HG02943 (cell line): ENCODE data around the gene CAPNS1.
"Not testable (repeated sequence)": the region's sequence is repeated elsewhere in the genome, so short reads cannot be mapped to it uniquely, and the experiment has no call there.

Experiments used
- ATAC-seq: cut with Tn5 transposase; IDR thresholded peaks from one replicate; pipeline ENCODE4 v1.9.1; 2021; ENCODE audit warnings: mild to moderate bottlenecking, low read depth, moderate library complexity; ENCODE audit not compliant: unreplicated experiment

The CAPNS1 gene

DNA sequence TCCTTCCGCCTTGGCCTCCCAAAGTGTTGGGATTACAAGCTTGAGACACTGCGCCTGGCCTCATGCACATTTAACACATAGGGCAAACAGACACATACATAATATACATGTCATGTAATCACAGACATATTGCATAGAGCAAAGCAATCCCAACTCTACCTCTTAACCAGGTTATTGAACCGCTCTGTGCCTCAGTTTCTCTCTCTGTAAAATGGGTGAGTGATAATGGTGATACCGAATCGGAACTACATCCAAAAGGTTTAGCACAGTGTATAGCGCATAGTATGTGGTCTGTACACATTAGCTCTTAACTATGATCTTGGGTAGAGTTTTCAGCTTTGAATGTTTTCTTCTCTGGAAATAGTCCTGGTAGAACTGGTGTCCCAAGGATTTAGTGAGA lies 4.8 kb downstream of the CAPNS1 start:
- no peak for ATAC-seq

DNA sequence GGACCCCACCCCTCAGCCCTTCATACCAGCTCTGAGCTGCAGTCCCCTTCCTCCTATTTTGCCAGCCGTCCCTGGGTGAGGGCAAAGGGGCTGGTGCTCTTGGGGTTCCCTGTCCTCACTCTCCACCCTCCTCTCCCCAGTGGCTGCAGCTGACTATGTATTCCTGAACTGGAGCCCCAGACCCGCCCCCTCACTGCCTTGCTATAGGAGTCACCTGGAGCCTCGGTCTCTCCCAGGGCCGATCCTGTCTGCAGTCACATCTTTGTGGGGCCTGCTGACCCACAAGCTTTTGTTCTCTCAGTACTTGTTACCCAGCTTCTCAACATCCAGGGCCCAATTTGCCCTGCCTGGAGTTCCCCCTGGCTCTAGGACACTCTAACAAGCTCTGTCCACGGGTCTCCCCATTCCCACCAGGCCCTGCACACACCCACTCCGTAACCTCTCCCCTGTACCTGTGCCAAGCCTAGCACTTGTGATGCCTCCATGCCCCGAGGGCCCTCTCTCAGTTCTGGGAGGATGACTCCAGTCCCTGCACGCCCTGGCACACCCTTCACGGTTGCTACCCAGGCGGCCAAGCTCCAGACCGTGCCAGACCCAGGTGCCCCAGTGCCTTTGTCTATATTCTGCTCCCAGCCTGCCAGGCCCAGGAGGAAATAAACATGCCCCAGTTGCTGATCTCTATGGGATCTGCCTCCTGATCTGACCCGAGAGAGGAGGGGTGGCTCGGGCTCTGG lies 10.0 kb downstream of the CAPNS1 start:
- ATAC-seq: no peak

DNA sequence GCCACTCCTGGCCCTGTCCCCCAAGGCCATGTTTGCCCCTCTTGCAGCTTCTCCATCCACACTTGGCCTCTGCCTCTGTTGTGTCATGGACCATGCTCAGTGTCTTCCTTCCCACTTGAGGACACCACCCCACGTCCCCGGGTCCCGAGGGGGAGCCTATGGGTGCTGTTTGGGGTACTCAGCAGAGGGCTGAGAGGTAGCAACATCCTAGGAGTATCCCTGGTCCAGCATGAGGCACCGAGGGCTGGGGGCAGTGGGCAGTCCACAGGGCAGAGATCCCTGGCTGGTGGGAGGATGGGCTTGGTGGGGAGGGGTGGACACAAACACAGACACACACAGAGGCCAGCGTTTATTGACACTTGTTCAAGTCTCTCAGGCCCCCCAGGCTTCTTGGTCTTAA lies 10.7 kb downstream of the CAPNS1 start:
- ATAC-seq: no peak

DNA sequence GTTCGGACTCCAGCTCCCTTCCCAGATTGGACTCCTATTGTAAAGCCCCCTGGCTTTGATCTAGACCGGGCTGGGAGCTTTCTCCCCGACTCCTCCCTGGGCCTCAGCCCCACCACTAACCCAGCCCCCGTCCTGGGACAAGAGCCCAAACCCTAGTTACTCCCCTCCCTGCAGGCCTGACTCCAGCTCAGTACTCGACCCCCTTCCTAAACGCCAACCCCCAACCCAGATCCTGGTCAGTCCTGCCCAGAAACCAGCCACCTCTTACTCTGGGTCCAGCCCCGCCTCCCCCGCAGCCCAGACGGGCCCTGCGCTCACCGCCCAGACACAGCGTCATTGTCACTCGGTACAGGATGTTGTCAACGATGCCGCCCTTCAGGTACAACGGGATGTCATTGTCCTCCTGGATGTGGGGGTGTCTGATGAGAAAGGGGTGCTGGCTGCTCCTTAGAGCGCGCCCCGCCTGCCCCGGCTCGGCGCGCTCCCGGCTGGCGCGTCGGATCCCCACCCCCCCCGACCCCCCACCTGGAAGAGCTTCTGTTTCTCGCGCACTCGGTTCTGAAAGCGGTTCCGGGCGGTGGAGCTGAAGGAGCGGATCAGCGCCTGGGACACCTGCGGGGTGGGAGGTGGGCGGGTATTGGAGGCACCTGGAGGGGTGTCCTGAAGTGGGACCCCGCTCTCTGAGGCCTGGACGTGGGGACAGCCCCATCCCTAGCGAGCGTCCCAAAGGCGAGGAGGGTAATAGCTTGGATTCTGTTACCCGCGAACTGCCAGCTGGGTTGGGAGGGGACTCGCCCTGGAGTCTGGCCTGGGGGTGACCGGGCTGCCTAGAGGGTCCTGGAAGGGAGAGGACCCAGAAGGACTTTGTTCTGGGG lies 11.5 kb downstream of the CAPNS1 start:
- no peak for ATAC-seq

DNA sequence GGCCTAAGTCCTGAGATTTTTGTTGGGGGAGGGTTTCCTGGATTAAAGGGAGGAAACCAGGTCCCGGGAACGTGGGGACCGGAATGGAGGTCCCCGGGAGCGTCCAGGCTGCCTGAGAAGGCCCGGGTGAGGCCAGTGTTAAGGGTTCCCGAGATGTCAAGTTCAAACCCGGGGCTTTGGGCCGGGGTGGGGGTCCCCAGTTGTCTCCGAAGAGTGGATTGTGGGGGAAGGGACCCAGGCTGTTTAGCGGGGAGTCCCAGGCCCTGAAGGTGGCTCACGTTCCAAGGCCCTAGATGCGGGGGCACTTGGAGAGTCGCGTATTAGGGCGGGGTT lies 12.1 kb downstream of the CAPNS1 start:
- ATAC-seq: no peak

DNA sequence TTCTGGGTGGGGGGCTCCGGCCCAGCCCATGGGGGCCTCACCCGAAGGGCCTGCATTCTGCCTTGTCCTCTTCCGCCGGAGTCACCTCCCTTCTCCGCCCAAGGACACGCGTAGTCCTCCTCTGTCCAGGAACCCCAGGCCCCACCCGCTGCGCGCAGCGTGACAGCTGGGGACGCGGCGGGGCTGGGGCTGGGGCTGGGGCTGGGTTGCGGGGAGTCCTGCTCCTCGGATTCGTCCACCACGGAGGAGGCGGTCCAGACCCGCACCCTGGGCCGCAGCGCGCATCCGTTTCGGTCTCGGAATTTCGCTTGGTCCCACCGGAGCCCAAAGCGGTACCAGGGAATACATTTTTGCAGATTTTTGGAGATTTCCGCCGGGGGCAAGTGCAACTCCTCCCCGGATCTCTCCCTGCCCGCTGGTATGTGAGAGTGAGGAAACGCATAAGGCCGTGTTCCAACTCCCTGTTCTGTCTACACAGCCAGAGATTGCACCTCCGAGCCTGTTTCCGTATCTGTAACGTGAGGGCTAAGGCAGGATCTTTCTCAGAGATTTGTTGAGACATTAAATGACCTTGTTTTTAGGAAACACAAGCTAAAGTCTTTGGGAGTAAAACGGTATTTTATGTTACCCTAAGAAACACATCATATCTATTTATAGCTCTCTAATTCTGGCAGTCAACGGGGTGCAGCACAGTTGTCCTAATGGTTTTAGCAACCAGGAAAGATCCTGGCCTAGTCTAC lies 12.7 kb downstream of the CAPNS1 start, which contains the start of gene COX7A1:
COX7A1 (minus strand) TSS at position 96 of the 740 bp plus-strand sequence; CDS start at position 56, 40 bp downstream.
- no peak for ATAC-seq

DNA sequence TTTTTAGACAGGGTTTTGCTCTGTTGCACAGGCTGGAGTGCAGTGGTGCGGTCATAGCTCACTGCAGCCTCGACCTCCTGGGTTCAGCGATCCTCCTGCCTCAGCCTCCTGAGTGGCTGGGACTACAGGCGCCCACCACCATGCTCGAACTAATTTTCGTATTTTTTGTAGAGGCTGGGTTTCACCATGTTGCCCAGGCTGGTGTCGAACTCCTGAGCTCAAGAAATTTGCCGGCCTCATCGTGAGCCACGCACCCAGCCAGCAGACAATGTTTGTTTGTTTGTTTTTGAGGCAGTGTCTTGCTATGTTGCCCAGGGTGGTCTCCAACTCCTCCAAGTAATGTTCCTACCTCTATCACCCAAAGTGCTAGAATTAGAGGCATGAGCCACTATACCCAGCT lies 13.3 kb downstream of the CAPNS1 start:
- no peak for ATAC-seq

DNA sequence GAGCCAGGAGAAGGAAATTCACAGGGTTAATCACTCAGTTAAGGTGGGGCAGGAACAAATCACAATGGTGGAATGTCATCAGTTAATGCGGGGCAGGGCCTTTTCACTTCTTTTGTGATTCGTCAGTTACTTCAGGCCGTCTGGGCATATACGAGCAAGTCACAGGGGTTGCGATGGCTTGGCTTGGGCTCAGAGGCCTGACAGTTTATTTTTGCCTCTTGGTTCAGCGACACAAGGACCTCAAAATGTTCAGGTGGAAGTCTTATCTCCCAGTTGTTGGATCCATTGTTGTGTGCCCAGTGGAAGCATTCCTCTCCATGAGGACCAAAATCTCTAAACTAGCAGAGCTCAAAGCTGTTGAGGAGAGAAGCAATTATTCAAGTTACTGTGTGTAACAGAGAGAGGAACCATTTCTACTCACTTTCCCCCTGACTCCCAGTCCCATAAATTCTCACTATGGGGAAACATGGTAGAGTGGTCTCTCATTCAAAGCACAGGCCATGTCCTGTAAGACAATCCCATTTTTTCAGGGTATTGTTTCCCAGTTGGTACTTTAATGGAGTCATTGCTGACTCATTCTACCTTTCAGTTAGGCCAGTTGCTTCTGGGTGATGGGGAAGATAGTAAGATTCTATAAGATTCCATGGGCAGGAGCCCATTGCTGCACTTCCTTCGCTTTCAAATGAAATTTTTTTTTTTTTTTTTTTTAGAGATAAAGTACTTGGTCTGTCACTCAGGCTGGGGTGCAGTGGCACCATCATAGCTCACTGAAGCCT lies 21.1 kb downstream of the CAPNS1 start:
- no peak for ATAC-seq

DNA sequence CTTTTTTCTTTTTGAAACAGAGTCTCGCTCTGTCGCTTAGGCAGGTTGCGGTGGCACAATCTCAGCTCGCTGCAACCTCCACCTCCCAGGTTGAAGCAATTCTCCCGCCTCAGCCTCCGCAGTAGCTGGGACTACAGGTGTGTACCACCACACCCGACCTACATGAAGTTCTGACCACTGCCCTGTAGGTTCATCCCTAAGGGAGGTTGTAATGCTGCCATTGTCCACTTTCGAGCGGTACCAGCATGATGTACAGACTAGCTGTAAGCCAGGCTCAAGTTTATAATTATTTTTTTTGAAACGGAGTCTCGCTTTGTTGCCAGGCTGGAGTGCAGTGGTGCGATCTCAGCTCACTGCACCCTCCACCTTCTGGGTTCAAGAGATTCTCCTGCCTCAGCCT lies 23.9 kb downstream of the CAPNS1 start:
- ATAC-seq: no peak

DNA sequence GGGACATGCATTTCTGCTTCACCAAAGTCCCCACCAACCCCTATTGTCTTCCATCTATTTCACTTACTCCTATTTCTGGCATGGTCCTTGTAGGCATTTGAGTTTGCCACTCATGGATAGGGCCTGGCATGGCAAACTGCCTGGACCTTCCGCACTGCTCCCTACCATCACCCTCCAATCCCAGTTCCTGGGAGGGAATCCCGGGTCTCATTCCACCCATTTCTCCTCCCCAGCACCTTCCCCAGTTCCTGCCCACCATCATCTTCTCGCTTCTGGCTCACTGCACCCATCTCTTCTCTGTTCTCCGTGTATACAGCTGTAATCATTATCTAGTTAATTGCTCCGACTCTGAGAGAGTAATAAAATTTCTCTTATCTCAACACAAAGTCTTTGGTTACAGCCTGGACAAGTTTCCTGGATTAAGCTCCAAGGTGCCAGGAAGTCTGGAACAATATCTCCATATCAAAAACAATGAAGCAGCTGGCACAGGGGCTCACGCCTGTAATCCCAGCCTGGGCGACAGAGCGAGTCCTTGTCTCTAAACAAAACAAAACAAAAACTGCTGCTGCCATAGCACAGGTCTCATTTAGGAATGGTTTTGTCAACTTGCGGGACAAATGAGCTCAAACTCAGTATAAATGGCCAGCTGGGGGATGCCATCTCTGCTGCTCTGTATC lies 29.4 kb downstream of the CAPNS1 start:
- ATAC-seq: no peak

DNA sequence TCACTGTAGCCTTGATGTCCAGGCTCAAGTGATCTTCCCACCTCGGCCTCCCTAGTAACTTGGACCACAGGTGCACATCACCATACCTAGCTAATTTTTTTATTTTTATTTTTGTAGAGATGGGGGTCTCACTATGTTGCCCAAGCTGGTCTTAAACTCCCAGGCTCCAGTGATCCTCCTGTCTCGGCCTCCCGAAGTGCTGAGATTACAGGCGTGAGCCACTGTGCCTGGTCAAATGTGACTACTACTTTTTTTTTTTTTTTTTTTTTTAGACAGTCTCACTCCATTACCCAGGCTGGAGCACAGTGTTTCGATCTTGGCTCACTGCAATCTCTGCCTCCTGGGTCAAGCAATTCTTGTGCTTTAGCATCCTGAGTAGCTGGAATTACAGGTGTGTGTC lies 33.0 kb downstream of the CAPNS1 start:
- no peak for ATAC-seq

DNA sequence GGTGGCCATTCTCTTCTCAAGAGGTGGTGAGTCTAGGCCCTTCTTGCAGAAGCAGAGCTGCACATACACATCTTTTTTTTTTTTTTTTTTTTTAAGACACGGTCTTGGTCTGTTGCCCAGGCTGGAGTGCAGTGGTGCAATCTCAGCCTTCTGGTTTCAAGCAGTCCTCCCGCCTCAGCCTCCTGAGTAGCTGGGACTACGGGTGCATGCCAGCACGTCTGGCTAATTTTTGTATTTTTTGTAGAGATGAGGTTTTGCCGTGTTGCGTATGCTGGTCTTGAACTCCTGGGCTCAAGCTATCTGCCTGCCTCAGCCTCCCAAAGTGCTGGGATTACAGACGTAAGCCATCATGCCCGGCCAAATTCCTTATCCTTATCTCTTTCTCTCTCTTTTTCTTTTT lies 34.0 kb downstream of the CAPNS1 start:
- ATAC-seq: not testable (repeated sequence)

DNA sequence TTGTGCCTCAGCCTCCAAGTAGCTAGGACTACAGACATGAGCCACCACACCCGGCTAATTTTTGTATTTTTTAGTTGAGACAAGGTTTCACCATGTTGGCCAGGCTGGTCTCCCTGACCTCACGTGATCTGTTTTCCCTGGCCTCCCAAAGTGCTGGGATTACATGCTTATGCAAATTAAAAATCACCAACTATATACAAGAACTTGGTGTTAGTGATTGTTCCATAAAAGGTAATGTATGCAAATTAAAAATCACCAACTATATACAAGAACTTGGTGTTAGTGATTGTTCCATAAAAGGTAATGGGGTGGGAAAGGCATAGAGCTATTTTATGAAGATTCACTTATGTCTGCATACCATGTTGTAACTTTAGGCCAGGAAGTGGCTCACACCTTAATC lies 39.2 kb downstream of the CAPNS1 start:
- ATAC-seq: not testable (repeated sequence)

DNA sequence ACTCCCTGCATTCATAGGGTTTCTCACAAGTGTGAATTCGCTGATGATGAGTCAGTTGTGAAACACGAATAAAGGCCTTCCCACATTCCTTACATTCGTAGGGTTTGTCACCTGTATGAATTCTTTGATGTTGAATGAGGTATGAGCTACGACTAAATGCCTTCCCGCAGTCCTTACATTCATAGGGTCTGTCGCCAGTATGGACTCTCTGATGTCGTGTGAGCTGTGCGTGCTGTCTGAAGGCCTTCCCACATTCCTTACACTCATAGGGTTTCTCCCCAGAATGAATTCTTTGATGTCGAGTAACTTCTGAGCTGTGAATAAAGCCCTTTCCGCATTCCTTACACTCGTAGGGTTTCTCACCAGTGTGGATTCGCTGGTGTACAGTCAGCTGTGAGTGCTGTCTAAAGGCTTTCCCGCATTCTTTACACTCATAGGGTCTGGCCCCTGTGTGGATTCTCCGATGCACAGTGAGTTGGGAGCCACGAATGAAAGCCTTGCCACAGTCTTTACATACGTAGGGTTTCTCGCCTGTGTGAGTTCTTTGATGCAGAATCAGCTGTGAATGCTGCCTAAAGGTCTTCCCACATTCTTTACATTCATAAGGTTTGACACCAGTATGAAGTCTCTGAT lies 42.9 kb downstream of the CAPNS1 start:
- ATAC-seq: no peak

DNA sequence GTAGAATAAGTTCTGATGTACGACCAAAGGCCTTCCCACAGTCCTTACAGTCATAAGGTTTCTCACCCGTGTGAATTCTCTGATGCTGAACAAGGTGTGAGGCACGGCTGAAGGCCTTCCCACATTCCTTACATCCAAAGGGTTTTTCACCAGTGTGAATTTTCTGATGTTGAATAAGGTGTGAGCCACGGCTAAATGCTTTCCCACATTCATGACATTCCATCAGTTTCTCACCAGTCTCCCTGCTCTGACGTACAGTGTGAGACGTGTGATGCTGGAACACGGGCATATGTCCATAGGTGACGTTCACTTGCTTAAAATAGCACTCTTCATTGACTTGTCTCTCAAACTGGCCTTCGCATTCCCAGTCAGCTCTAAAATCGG lies 43.4 kb downstream of the CAPNS1 start:
- no peak for ATAC-seq

DNA sequence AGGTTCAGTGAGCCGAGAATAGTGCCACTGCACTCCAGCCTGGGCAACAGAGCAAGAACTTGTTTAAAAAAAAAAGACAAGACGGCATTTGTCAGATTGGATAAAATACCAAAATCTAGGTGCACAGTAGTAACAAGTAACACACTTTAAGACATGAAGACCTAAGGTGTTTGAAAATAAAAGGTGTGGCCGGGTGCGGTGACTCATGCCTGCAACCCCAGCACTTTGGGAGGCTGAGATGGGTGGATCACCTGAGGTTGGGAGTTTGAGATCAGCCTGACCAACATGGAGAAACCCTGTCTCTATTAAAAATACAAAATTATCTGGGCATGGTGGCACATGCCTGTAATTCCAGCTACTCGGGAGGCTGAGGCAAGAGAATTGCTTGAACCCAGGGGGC lies 46.9 kb downstream of the CAPNS1 start:
- not testable (repeated sequence) for ATAC-seq

DNA sequence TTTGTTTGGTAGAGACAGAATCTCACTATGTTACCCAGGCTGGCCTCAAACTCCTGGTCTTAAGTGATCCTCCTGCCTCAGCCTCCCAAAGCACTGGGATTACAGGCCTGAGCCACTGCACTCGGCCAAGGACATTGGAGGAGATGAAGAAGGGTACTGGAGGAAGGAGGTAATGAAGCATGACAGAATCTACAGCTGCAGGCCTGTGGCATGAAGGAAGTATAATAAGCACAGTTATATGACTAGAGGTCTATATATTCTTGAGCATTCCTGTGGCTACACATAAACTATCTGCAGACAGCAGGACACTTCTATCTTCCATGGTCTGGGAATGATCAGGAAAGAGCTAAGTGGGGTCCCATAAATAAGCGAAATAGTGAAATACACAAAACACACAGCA lies 56.4 kb downstream of the CAPNS1 start:
- no peak for ATAC-seq

DNA sequence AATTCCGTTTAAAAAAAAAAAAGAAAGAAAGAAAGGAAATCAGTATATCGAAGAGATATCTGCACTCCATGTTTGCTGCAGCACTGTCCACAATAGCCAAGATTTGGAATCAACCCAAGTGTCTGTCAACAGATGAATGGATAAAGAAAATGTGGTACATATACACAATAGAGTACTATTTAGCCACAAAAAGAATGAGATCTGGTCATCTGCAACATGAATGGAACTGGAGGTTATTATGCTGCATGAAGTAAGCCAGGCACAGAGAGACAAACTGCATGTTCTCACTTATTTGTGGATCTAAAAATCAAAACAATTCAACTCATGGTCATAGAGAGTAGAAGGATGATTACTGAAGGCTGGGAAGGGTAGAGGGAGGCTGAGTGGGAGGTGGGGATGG lies 58.3 kb downstream of the CAPNS1 start:
- no peak for ATAC-seq
